Cardiac fibroblast (primary cell): ENCODE data around the gene PAK4.

Experiments used
- DNase-seq, 2 donors: peaks; one replicate each; pipeline versions ENCODE4 v3.0.0 to v3.0.0-alpha.2; 2010; ENCODE audit warnings: low read depth in 2 of 2
- H3K4me3 ChIP-seq, 2 donors: replicated peaks in 1 of 2; 1 replicate in 1 of 2; 2 replicates in 1 of 2; pipeline ENCODE4 v1.5.1; 2011; ENCODE audit warnings: low read depth in 2 of 2, low read length in 2 of 2, mild to moderate bottlenecking in 2 of 2, moderate library complexity in 1 of 2
- CTCF ChIP-seq: IDR thresholded peaks from one replicate; pipeline ENCODE4 v1.5.1; 2011; ENCODE audit warnings: low read depth, mild to moderate bottlenecking, low read length, inconsistent platforms

The PAK4 gene

DNA sequence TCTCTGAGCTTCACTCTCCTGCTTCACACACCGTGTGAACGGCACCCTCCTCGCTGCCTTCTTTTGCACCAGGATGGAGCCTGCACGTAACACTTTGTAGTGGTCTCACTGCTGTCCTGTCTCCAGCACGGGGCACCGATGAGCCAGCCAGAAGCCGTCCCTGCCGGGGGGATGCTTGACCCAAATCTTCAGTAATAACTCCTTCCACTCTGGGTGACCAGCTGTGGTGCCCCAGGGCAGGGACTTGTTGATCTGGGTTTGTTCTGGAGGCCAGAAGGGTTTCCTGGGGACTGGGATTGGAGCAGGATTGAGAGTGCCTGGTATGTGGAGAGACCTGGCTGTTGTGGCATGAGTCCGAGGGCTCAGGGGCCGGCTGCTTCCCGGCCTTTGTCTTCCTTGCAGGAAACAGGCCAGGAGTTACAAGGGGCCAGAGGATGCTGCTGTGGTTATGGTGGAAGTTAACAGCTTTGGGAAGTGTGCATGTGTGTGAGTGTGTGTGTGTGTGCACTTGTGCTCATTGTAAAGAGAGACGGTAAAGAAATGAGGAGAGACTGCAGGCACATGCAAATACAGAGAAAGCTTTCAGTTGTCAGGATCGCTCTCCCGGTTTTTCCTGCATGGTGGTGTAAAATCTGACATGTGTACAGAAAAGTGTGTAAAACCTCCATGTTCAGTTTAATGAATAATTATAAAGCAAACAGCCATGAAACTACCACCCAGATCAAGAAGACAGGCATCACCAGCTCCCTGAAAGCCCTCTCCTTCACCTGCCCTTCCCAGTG lies 18.9 kb downstream of the PAK4 start:
- TF ChIP-seq CTCF = no peak
- H3K4me3 ChIP-seq = no peak overlapping the region
- DNase-seq = peak; percentile 13 to 61

GRCh38 chr19:39145180-39145953 lies 19.8 kb downstream of the PAK4 start:
- no peak for TF ChIP-seq CTCF
- DNase-seq = no peak
- no peak overlapping the region for H3K4me3 ChIP-seq

DNA sequence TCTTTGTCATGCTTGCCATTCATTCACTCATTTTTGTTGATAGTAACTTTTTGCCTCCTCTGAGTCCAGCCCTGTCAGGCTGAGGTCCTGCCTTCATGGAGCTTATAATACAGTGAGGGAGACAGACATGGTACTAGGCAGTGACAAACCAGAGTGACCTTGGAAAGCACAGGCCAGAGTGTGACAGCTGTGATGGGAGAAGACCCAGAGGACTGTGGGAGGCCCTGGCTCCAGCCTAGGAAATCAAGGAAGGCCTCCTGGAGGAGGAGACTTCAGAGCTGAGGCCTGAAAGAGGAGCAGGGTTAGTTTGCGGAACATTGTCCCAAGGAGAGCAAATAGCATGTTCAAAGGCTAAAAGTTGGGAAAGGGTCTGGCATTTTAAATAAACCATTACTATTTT lies 20.5 kb downstream of the PAK4 start:
- no peak for TF ChIP-seq CTCF
- H3K4me3 ChIP-seq = no peak overlapping the region
- no peak for DNase-seq

DNA sequence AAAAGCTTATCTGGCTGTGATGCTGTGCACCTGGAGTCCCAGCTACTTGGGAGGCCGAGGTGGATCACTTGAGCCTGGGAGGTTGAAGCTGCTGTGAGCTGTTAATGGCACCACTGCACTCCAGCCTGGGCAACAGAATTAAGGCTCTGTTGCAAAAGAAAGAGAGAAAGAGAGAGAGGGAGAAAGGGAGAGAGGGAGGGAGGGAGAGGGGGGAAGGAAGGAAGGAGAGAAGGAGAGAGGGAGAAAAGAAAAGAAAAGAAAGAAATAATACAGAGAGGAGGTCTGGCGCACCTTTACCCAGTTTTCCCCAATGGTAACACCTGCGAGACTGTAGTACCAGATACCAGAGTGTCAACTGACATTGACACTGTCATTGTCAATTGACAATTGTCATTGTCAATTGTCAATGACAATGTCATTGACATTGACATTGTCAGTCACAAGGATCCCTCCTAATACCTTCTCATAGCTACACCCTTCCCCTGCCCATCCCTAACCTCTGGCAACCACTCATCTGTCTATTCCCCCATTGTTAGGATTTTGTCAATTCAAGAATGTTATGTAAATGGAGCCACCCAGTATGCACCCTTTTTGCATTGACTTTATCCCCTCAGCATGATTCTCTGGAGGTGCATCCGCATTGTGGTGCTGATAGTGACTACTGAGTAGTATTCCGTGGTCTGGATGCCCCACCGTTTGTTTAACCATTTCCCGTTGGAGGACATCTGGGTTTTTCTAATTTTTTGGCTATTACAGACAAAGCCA lies 21.3 kb downstream of the PAK4 start:
- no peak overlapping the region for H3K4me3 ChIP-seq
- DNase-seq = no peak

DNA sequence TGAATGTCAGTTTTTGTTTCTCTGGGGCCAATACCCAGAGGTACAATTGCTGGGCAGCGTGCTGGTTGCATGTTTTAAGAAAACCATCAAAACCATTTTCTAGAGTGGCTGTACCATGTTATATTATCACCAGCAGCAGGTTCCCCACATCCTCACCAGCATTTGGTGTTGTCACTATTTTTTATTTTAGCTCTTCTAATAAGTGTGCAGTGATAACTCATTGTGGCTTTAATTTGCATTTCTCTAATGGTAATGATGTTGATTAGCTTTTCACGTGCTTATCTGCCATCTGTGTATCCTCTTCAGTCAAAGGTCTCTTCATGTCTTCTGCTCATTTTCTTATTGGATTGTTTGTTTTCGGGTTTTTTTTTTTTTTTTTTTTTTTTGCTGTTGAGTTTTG lies 21.9 kb downstream of the PAK4 start:
- TF ChIP-seq CTCF = no peak
- DNase-seq = no peak
- no peak overlapping the region for H3K4me3 ChIP-seq

More for the DNA sequence above, 21.3 kb downstream of the PAK4 start:
- TF ChIP-seq CTCF = no peak

GRCh38 chr19:39148939-39149529 lies 23.4 kb downstream of the PAK4 start:
- no peak for TF ChIP-seq CTCF
- no peak overlapping the region for H3K4me3 ChIP-seq
- no peak for DNase-seq
